Measurements from ENCODE around the gene SAMD13.

Gene SAMD13

GRCh38 chr1:84347271-84347931 is 45.9 kb downstream of the SAMD13 start:
- Histone ChIP-seq H3K9ac (ENCODE audit: low read length) (no peak overlapping the region), H3K36me3 (ENCODE audit: control insufficient read depth, insufficient read depth, low read length) (no peaks in the 10 kb centered on the region), H3K27me3 (ENCODE audit: control insufficient read depth, insufficient read depth, low read length) (no peaks in the 10 kb centered on the region), H3K9me3 (ENCODE audit: control insufficient read depth, insufficient read depth, low read depth, low read length) (no peaks in the 10 kb centered on the region), H3K27ac (ENCODE audit: low read depth, low read length) (no peak overlapping the region), H3K4me3 (ENCODE audit: low read depth, low read length) (no peak overlapping the region), H3K4me1 (ENCODE audit: control insufficient read depth, insufficient read depth, low read length) (no peaks in the 10 kb centered on the region)

DNA sequence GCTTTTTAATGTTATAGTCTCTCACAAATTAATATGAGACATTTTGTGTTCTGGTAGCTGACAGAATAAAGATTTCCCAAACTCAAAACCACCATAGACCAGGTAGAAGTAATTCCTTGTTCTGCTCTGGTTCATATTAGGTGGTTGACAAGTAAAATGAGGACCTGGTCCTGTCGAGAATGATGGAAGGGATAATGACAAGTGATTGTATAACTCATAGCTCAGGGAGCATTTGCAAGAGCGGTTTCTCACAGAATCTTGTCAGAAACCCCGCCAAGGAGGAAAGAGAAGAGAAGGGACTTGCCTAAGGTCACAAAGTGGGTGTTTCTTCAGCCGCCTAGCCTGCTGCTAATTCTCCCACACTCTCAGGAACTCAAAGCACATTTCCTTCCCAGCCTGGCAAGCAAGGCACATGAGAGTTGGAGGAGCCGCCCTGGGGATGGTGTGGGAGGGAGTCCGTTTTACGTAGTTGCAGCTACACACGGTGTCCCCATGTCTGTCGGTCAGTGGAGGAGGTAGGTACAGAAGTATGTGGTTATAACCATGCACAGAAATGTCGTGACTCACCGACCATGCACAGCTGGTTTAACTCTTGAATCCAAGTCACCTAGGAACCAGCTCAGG is 46.5 kb downstream of the SAMD13 start:
- no peak overlapping the region for H3K27ac ChIP-seq (ENCODE audit: low read depth, low read length)
- H3K4me1 ChIP-seq (ENCODE audit: control insufficient read depth, insufficient read depth, low read length) = no peaks in the 10 kb centered on the region
- H3K4me3 ChIP-seq (ENCODE audit: low read depth, low read length) = no peak overlapping the region
- H3K27me3 ChIP-seq (ENCODE audit: control insufficient read depth, insufficient read depth, low read length) = no peaks in the 10 kb centered on the region
- no peaks in the 10 kb centered on the region for H3K36me3 ChIP-seq (ENCODE audit: control insufficient read depth, insufficient read depth, low read length)
- H3K9ac ChIP-seq (ENCODE audit: low read length) = no peak overlapping the region
- H3K9me3 ChIP-seq (ENCODE audit: control insufficient read depth, insufficient read depth, low read depth, low read length) = no peaks in the 10 kb centered on the region

- Histone ChIP-seq H3K36me3 (ENCODE audit: control insufficient read depth, insufficient read depth, low read length) (no peaks in the 10 kb centered on the region), H3K9ac (ENCODE audit: low read length) (no peak overlapping the region), H3K9me3 (ENCODE audit: control insufficient read depth, insufficient read depth, low read depth, low read length) (no peaks in the 10 kb centered on the region), H3K4me3 (ENCODE audit: low read depth, low read length) (no peak overlapping the region), H3K4me1 (ENCODE audit: control insufficient read depth, insufficient read depth, low read length) (no peaks in the 10 kb centered on the region), H3K27me3 (ENCODE audit: control insufficient read depth, insufficient read depth, low read length) (no peaks in the 10 kb centered on the region), H3K27ac (ENCODE audit: low read depth, low read length) (no peak overlapping the region)
Observed at GRCh38 chr1:84348759-84349158, 47.3 kb downstream of the SAMD13 start.

DNA sequence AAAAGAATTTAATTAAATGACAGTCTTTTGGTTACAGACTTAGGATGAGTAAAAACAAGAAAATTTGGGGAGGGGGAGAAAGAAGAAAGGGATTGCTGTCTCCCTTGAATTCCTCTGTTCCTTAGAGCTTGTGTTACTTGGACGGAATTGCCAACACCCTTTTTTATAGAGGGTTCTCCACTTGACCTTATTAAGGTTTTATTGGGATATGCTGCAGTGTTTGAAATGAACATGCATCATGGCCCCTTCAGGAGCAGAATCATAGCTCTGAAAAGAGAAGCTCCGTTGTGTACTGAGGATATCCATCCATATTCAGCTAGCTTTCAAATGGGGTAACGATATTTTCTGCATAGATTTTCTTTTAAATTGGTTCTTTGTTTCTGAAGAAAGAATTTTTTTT is 48.6 kb downstream of the SAMD13 start:
- H3K9me3 ChIP-seq (ENCODE audit: control insufficient read depth, insufficient read depth, low read depth, low read length) = no peaks in the 10 kb centered on the region
- H3K9ac ChIP-seq (ENCODE audit: low read length) = no peak overlapping the region
- H3K36me3 ChIP-seq (ENCODE audit: control insufficient read depth, insufficient read depth, low read length) = no peaks in the 10 kb centered on the region
- H3K4me1 ChIP-seq (ENCODE audit: control insufficient read depth, insufficient read depth, low read length) = no peaks in the 10 kb centered on the region
- no peak overlapping the region for H3K4me3 ChIP-seq (ENCODE audit: low read depth, low read length)
- no peak overlapping the region for H3K27ac ChIP-seq (ENCODE audit: low read depth, low read length)
- no peaks in the 10 kb centered on the region for H3K27me3 ChIP-seq (ENCODE audit: control insufficient read depth, insufficient read depth, low read length)

- Histone ChIP-seq H3K4me1 (ENCODE audit: control insufficient read depth, insufficient read depth, low read length) (no peaks in the 10 kb centered on the region), H3K27me3 (ENCODE audit: control insufficient read depth, insufficient read depth, low read length) (no peaks in the 10 kb centered on the region), H3K9me3 (ENCODE audit: control insufficient read depth, insufficient read depth, low read depth, low read length) (no peaks in the 10 kb centered on the region), H3K27ac (ENCODE audit: low read depth, low read length) (no peak overlapping the region), H3K4me3 (ENCODE audit: low read depth, low read length) (no peak overlapping the region), H3K36me3 (ENCODE audit: control insufficient read depth, insufficient read depth, low read length) (no peaks in the 10 kb centered on the region), H3K9ac (ENCODE audit: low read length) (no peak overlapping the region)
Observed at GRCh38 chr1:84350550-84350949, 49.0 kb downstream of the SAMD13 start.

DNA sequence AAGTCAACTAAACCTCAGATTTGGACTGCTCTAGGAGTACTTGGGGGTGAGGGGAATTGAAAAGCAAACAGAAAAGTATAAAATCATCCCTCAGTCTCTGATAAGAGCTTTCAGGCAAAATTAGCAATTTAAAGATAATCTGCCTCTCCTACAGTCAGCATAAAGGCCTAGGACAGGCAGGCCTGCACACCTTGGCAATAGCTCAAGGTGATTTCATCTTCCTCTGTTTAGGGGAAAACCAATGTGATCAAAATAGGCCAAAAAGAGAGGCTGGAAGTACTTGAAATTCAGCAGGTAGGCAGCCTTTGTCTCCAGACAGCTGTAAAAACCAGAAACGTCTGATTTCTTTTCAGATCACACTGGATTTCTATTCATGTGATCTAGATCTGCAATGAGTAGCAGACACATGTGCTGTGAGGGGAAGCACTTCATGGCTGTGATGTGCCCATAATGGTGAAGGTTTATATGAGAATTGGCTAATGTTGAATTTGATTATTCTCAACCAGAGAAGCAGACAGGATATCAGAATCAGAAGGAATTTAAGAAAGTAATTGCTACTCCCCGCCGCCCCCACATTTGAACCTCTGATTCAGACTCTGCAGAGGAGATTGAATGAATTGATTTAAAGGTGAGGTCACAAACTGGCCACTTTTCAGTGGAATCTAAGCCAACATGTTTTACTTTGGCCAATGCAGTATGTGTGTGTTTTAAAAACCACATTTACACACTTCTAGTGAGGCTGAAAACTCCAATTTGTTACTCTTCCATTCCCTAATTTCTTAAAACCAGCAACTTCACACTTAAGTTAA is 51.0 kb downstream of the SAMD13 start:
- Histone ChIP-seq H3K27ac (ENCODE audit: low read depth, low read length) (no peak overlapping the region), H3K4me3 (ENCODE audit: low read depth, low read length) (no peak overlapping the region), H3K36me3 (ENCODE audit: control insufficient read depth, insufficient read depth, low read length) (no peaks in the 10 kb centered on the region), H3K4me1 (ENCODE audit: control insufficient read depth, insufficient read depth, low read length) (no peaks in the 10 kb centered on the region), H3K9me3 (ENCODE audit: control insufficient read depth, insufficient read depth, low read depth, low read length) (no peaks in the 10 kb centered on the region), H3K27me3 (ENCODE audit: control insufficient read depth, insufficient read depth, low read length) (no peaks in the 10 kb centered on the region), H3K9ac (ENCODE audit: low read length) (no peak overlapping the region)

- Histone ChIP-seq H3K4me1 (ENCODE audit: control insufficient read depth, insufficient read depth, low read length) (no peaks in the 10 kb centered on the region), H3K9ac (ENCODE audit: low read length) (no peak overlapping the region), H3K27me3 (ENCODE audit: control insufficient read depth, insufficient read depth, low read length) (no peaks in the 10 kb centered on the region), H3K27ac (ENCODE audit: low read depth, low read length) (no peak overlapping the region), H3K9me3 (ENCODE audit: control insufficient read depth, insufficient read depth, low read depth, low read length) (no peaks in the 10 kb centered on the region), H3K4me3 (ENCODE audit: low read depth, low read length) (no peak overlapping the region), H3K36me3 (ENCODE audit: control insufficient read depth, insufficient read depth, low read length) (no peaks in the 10 kb centered on the region)
Observed at GRCh38 chr1:84353695-84354094, 52.2 kb downstream of the SAMD13 start.

GRCh38 chr1:84355556-84355955 is 54.0 kb downstream of the SAMD13 start:
- Histone ChIP-seq H3K4me3 (ENCODE audit: low read depth, low read length) (no peak overlapping the region), H3K4me1 (ENCODE audit: control insufficient read depth, insufficient read depth, low read length) (no peaks in the 10 kb centered on the region), H3K27ac (ENCODE audit: low read depth, low read length) (no peak overlapping the region), H3K27me3 (ENCODE audit: control insufficient read depth, insufficient read depth, low read length) (no peaks in the 10 kb centered on the region), H3K36me3 (ENCODE audit: control insufficient read depth, insufficient read depth, low read length) (no peaks in the 10 kb centered on the region), H3K9ac (ENCODE audit: low read length) (no peak overlapping the region), H3K9me3 (ENCODE audit: control insufficient read depth, insufficient read depth, low read depth, low read length) (no peaks in the 10 kb centered on the region)

- no peaks in the 10 kb centered on the region for H3K4me1 ChIP-seq (ENCODE audit: control insufficient read depth, insufficient read depth, low read length)
- no peaks in the 10 kb centered on the region for H3K27me3 ChIP-seq (ENCODE audit: control insufficient read depth, insufficient read depth, low read length)
- no peak overlapping the region for H3K4me3 ChIP-seq (ENCODE audit: low read depth, low read length)
- no peak overlapping the region for H3K27ac ChIP-seq (ENCODE audit: low read depth, low read length)
- H3K36me3 ChIP-seq (ENCODE audit: control insufficient read depth, insufficient read depth, low read length) = no peaks in the 10 kb centered on the region
- no peaks in the 10 kb centered on the region for H3K9me3 ChIP-seq (ENCODE audit: control insufficient read depth, insufficient read depth, low read depth, low read length)
- no peak overlapping the region for H3K9ac ChIP-seq (ENCODE audit: low read length)
Observed at GRCh38 chr1:84356881-84357280, 55.4 kb downstream of the SAMD13 start.

- H3K4me1 ChIP-seq (ENCODE audit: control insufficient read depth, insufficient read depth, low read length) = no peaks in the 10 kb centered on the region
- H3K36me3 ChIP-seq (ENCODE audit: control insufficient read depth, insufficient read depth, low read length) = no peaks in the 10 kb centered on the region
- H3K27me3 ChIP-seq (ENCODE audit: control insufficient read depth, insufficient read depth, low read length) = no peaks in the 10 kb centered on the region
- no peak overlapping the region for H3K9ac ChIP-seq (ENCODE audit: low read length)
- H3K27ac ChIP-seq (ENCODE audit: low read depth, low read length) = no peak overlapping the region
- no peak overlapping the region for H3K4me3 ChIP-seq (ENCODE audit: low read depth, low read length)
- no peaks in the 10 kb centered on the region for H3K9me3 ChIP-seq (ENCODE audit: control insufficient read depth, insufficient read depth, low read depth, low read length)
Observed at GRCh38 chr1:84358695-84359094, 57.2 kb downstream of the SAMD13 start.

DNA sequence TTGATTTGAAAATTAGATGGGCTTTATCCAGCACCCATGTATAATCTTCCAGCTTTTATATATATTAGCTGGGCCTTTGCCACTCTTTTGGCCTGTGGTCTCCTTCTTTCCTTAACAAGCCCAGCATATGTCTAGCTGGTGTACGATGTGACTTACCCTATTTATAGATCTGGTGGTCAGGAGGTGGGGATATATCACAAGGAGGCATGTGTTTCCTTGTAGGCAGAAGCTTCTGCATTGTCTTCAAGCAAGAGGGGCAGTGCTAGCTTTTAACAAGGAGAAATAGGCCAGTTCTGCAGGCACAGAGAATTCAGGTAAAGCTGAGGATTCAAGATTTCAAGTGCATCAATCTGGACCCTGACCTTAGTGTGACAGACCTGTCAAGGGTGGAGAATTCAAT is 58.8 kb downstream of the SAMD13 start:
- H3K9ac ChIP-seq (ENCODE audit: low read length) = no peak overlapping the region
- H3K27ac ChIP-seq (ENCODE audit: low read depth, low read length) = no peak overlapping the region
- no peaks in the 10 kb centered on the region for H3K9me3 ChIP-seq (ENCODE audit: control insufficient read depth, insufficient read depth, low read depth, low read length)
- H3K36me3 ChIP-seq (ENCODE audit: control insufficient read depth, insufficient read depth, low read length) = no peaks in the 10 kb centered on the region
- H3K4me3 ChIP-seq (ENCODE audit: low read depth, low read length) = no peak overlapping the region
- H3K4me1 ChIP-seq (ENCODE audit: control insufficient read depth, insufficient read depth, low read length) = no peaks in the 10 kb centered on the region
- H3K27me3 ChIP-seq (ENCODE audit: control insufficient read depth, insufficient read depth, low read length) = no peaks in the 10 kb centered on the region

Data from HUES6 (cell line).